ENCODE measurements around the gene SLC32A1.

SLC32A1 gene

DNA sequence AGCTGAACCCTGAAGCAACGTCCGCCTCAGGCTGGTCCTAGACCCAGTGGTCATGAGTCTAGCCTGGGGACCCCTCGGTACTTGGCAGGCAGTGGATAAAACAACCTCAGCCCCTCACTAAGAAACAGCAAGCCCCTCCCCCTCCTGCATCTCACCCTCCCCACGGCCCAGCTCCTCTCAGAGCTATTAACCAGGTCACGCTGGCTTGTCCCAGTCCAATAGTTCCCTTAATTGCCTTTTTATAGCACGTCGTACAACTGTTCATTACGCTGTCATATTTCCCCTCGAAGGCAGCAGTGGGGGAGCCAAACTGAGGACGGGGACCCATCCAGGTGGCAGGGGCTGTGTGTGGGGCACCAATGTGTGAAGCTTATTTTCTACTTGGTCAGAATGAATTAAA lies 8.6 kb upstream of the SLC32A1 start:
- no peaks in the 10 kb centered on the region for H3F3A ChIP-seq (ENCODE audit: low read depth)
- no peak for TF ChIP-seq EZH2phosphoT487 (IDR thresholded peaks at IDR 0.05; ENCODE audit: borderline replicate concordance)
- TF ChIP-seq, protein P1, sequence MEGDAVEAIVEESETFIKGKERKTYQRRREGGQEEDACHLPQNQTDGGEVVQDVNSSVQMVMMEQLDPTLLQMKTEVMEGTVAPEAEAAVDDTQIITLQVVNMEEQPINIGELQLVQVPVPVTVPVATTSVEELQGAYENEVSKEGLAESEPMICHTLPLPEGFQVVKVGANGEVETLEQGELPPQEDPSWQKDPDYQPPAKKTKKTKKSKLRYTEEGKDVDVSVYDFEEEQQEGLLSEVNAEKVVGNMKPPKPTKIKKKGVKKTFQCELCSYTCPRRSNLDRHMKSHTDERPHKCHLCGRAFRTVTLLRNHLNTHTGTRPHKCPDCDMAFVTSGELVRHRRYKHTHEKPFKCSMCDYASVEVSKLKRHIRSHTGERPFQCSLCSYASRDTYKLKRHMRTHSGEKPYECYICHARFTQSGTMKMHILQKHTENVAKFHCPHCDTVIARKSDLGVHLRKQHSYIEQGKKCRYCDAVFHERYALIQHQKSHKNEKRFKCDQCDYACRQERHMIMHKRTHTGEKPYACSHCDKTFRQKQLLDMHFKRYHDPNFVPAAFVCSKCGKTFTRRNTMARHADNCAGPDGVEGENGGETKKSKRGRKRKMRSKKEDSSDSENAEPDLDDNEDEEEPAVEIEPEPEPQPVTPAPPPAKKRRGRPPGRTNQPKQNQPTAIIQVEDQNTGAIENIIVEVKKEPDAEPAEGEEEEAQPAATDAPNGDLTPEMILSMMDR (conservative IDR thresholded peaks at IDR 0.05; ENCODE audit: low read length), result no peak

DNA sequence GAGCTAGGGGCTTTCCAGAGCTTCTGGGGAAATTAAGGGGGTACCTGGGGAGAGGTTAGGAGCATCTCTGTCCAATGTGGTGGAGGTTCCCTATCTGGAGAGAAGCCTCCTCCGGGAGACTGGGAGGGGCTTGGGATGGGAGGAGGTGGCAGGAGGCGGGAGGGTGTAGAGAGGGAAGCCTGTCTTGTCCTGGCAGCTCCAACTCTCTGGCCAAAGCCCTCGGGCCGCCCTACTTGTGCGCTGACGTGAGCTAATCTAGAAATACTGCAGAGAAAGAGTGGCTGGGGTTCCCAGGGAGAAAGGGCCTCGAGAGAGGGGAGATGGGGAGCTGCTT lies 1.6 kb upstream of the SLC32A1 start:
- H3K36me3 ChIP-seq (ENCODE audit: insufficient read depth, low read length), result no peaks in the 10 kb centered on the region
- no peaks in the 10 kb centered on the region for H3K4me1 ChIP-seq (ENCODE audit: insufficient read depth, low read length, poor library complexity, severe bottlenecking)
- no peaks in the 10 kb centered on the region for H3K9me3 ChIP-seq (ENCODE audit: insufficient read depth, low read depth, low read length)
- no peak overlapping the region for H2AFZ ChIP-seq (ENCODE audit: low read length)
- H3K4me2 ChIP-seq (ENCODE audit: low read depth, low read length, poor library complexity, severe bottlenecking), result no peak overlapping the region
- peaks cover 23% of the 10 kb centered on the region for H3K27me3 ChIP-seq (ENCODE audit: insufficient read depth, low read length, poor library complexity, severe bottlenecking)
- no peaks in the 10 kb centered on the region for H3K79me2 ChIP-seq (ENCODE audit: insufficient read depth, low read length)
- H3F3A ChIP-seq (ENCODE audit: low read depth), result no peaks in the 10 kb centered on the region
- H4K20me1 ChIP-seq (ENCODE audit: insufficient read depth, low read length, poor library complexity, severe bottlenecking), result no peaks in the 10 kb centered on the region
- no peaks in the 10 kb centered on the region for H3K9me2 ChIP-seq (replicated peaks; ENCODE audit: low read depth, low read length)
- TF ChIP-seq, protein P1 (conservative IDR thresholded peaks at IDR 0.05; ENCODE audit: low read length), result no peak
- TF ChIP-seq EZH2phosphoT487 (IDR thresholded peaks at IDR 0.05; ENCODE audit: borderline replicate concordance), result no peak
- H3K4me3 ChIP-seq (ENCODE audit: low read length, poor library complexity, severe bottlenecking), result no peak overlapping the region
- H3K9ac ChIP-seq (ENCODE audit: low read depth, low read length, poor library complexity, severe bottlenecking), result no peak overlapping the region

More for the DNA sequence above, 8.6 kb upstream of the SLC32A1 start:
- H2AFZ ChIP-seq (ENCODE audit: low read length), result no peak overlapping the region
- H3K9me3 ChIP-seq (ENCODE audit: insufficient read depth, low read depth, low read length), result no peaks in the 10 kb centered on the region
- H3K4me1 ChIP-seq (ENCODE audit: insufficient read depth, low read length, poor library complexity, severe bottlenecking), result no peaks in the 10 kb centered on the region
- no peak overlapping the region for H3K4me2 ChIP-seq (ENCODE audit: low read depth, low read length, poor library complexity, severe bottlenecking)
- peaks cover under 1% of the 10 kb centered on the region for H3K27me3 ChIP-seq (ENCODE audit: insufficient read depth, low read length, poor library complexity, severe bottlenecking)
- H3K36me3 ChIP-seq (ENCODE audit: insufficient read depth, low read length), result no peaks in the 10 kb centered on the region
- no peaks in the 10 kb centered on the region for H4K20me1 ChIP-seq (ENCODE audit: insufficient read depth, low read length, poor library complexity, severe bottlenecking)
- H3K4me3 ChIP-seq (ENCODE audit: low read length, poor library complexity, severe bottlenecking), result no peak overlapping the region
- H3K79me2 ChIP-seq (ENCODE audit: insufficient read depth, low read length), result no peaks in the 10 kb centered on the region
- no peak overlapping the region for H3K9ac ChIP-seq (ENCODE audit: low read depth, low read length, poor library complexity, severe bottlenecking)
- no peaks in the 10 kb centered on the region for H3K9me2 ChIP-seq (replicated peaks; ENCODE audit: low read depth, low read length)

DNA sequence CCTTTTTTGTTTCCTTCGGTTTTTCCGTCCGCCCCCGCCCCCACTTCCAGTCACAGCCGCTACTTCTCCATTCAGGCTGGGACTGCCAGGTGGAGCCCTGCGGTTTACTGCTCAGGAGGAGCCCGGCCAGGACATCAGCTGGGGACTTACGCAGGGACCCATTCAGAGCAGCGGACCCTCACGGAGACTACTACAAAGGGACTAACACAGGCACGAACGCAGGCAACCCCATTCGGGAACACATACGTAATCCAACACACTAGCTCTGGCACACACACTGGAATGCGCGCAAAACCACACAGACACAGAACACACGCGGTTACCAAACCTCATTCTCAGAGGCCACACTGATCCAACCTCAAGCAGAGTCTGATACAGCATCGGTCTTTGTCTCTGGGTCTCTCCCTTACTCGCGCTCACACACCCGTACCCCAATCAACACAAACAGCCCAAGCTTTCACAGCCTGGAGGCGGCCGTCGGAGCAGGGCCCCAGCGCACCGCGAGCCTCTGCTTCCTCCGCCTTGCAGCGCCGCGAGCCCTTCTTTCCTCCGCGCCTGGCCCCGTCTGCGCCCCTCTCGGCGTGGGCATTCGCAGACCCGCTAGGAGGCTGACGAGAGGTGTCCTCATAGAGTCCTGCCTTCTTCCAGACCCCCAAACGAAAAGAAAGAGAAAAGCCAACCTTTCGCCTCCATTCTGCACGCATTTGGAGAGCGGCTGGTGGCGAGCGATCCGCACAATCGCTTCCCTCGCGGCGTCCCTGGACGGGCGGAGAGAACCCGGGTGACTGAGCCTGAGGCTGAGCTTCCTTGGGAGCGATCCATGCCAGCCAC lies 1.1 kb upstream of the SLC32A1 start:
- Histone ChIP-seq H3K4me2 (ENCODE audit: low read depth, low read length, poor library complexity, severe bottlenecking) (no peak overlapping the region), H3K9ac (ENCODE audit: low read depth, low read length, poor library complexity, severe bottlenecking) (no peak overlapping the region), H2AFZ (ENCODE audit: low read length) (no peak overlapping the region), H3K4me1 (ENCODE audit: insufficient read depth, low read length, poor library complexity, severe bottlenecking) (no peaks in the 10 kb centered on the region), H4K20me1 (ENCODE audit: insufficient read depth, low read length, poor library complexity, severe bottlenecking) (no peaks in the 10 kb centered on the region), H3F3A (ENCODE audit: low read depth) (no peaks in the 10 kb centered on the region), H3K9me3 (ENCODE audit: insufficient read depth, low read depth, low read length) (no peaks in the 10 kb centered on the region), H3K4me3 (ENCODE audit: low read length, poor library complexity, severe bottlenecking) (no peak overlapping the region), H3K9me2 (replicated peaks; ENCODE audit: low read depth, low read length) (no peaks in the 10 kb centered on the region), H3K27me3 (ENCODE audit: insufficient read depth, low read length, poor library complexity, severe bottlenecking) (peaks cover 23% of the 10 kb centered on the region), H3K79me2 (ENCODE audit: insufficient read depth, low read length) (no peaks in the 10 kb centered on the region), H3K36me3 (ENCODE audit: insufficient read depth, low read length) (no peaks in the 10 kb centered on the region)
- no peak for TF ChIP-seq EZH2phosphoT487 (IDR thresholded peaks at IDR 0.05; ENCODE audit: borderline replicate concordance)
- TF ChIP-seq, protein P1 (conservative IDR thresholded peaks at IDR 0.05; ENCODE audit: low read length), result no peak
